HL-60/S4 (cell line): Measurements from ENCODE around the gene RHBDD1.

Experiments used
- in situ Hi-C: fragments of 300-500 bp; cut with MboI; formaldehyde crosslinking; loops from 2 replicates; pipeline ENCODE4 v1.14.3; 2022; ENCODE audit warnings: low sequenced_read_pairs

RHBDD1 gene

DNA sequence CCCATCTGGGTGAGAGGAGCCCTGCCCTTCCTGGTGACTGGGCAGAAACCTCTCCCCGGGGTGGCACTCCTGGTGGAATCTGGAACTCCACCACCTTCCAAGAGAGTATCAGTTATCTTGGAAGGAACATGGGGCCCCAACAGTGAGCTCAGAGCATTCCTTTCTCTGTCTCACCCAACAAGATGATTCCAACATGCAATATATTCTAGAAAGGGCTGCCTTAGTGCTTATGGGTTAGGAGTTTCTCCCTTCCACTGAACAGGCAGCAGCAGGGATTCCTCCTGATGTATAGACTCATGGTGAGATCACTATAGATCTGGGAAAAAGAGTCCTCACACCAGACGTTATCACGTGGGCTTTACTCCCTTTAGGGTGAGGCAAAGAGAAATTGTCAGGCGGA is 181.0 kb downstream of the RHBDD1 start:
- in situ Hi-C loops = no loop called here

DNA sequence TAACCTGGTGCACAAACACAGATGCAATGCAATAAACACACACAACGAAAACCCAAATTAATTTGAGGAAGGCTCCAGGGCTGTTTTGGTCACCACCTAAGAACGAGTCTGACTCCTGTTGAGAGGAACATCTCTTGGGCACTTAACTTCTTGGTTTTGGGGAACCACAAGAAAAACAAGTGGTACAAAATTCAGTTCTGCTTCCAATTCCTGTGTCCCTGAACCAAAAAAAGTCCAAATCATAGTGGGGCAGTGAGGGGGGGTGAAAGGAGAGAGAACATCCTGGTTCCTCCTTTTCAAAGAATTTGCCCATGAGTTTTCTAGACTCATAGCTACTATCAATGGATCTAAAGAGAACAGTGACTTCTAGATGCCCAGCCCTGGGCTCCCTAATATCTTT is 184.6 kb downstream of the RHBDD1 start:
- in situ Hi-C loops = no loop called here

- in situ Hi-C loops = no loop called here
These were observed 186.8 kb downstream of the RHBDD1 start for GRCh38 chr2:227022608-227023007.

DNA sequence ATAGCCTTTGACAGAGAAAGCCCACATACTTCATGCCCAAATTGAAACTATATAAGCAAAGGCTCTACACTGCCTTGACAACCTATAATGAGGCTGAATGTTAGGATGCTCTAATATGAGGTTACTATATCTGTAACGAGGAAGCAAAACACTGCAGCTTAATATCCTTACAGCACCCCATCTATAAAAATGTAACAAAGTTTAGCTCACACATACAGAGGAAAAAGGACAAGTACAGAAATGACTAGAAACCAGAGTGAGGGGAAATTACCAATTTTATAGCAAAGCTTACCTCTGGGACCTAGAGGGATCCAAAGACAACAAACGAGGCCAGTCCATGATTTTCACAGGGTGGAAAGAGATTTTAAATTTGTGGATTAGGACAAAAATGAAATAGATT is 189.7 kb downstream of the RHBDD1 start:
- in situ Hi-C loops = no loop called here

DNA sequence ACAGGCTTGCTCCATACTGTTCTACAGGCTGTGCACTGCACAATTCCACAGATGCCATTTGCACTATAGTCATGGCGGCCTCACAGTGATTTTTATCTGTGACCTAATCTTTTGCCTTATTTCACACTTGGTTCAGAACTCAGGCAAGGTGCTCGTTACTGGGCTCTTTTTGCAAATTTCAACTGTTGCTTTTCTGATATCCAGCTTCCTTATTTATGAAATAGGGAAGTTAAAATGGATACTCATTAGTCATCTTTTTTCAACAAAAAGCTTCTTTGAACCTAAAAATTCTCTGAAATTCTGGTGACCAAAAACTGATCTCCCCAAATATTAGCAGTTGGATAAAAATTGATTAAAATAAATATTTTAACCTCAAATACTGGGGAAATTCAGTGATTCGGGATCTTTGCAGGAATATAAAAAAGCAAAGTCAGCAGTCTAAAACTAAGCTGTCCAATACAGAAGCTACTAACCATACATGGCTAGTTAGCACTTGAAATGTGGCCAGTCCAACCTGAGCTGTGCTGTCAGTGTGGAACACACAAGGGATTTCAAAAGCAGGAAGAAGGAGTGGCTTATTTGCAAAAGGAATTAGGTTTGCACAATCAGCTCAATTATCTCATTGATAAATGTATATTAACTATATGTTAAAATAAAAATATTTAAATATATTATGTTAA is 193.7 kb downstream of the RHBDD1 start:
- in situ Hi-C loops = no loop called here

- in situ Hi-C loops = no loop called here
These were observed 194.9 kb downstream of the RHBDD1 start for GRCh38 chr2:227030789-227031188.

- in situ Hi-C loops = no loop called here
These were observed 195.5 kb downstream of the RHBDD1 start for GRCh38 chr2:227031379-227031778.

GRCh38 chr2:227033471-227034148 is 197.8 kb downstream of the RHBDD1 start:
- in situ Hi-C loops = no loop called here

GRCh38 chr2:227035711-227036367 is 200.0 kb downstream of the RHBDD1 start:
- in situ Hi-C loops = no loop called here

DNA sequence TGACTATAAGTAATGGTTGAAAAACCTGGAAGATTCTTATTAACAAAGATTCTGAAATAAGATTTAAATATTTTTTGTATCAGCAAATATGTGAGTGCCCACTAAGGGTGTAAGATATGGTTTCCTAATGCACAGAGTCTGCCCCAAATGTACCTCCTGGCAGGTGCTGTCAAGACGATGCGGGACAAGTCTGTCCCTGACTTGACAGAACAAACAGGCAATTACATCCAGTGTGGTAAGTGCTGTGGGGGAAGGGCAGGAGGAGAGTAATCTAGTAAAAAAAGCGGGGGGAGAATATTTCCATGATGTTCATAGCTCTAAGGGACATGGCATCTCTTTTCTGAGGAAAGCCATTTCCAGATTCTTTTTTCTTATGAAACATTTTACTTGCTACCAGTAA is 200.7 kb downstream of the RHBDD1 start:
- in situ Hi-C loops = no loop called here

GRCh38 chr2:227038550-227039189 is 202.8 kb downstream of the RHBDD1 start:
- in situ Hi-C loops = no loop called here

- in situ Hi-C loops = no loop called here
These were observed 208.1 kb downstream of the RHBDD1 start for GRCh38 chr2:227043981-227044380.
